Peyer's patch (tissue), 4 donors: ENCODE results near the gene ICA1L.

Source experiments
- CTCF ChIP-seq, 6 experiments: fragments of 450-650 bp in 4 of 6; fragments of 200-600 bp in 2 of 6; sonication (generic) in 1 of 6; IDR thresholded peaks; one replicate each; pipeline ENCODE4 v1.5.1; 2017 to 2019; ENCODE audit warnings: antibody characterized with exemption in 6 of 6, mild to moderate bottlenecking in 3 of 6, moderate library complexity in 1 of 6
- POLR2A ChIP-seq, 2 donors: fragments of 450-650 bp; IDR thresholded peaks; one replicate each; pipeline ENCODE4 v1.5.1; 2017; ENCODE audit warnings: antibody characterized with exemption in 2 of 2, mild to moderate bottlenecking in 2 of 2, moderate library complexity in 2 of 2

- no peak for TF ChIP-seq CTCF (IDR thresholded peaks at IDR 0.05)
- TF ChIP-seq POLR2A (IDR thresholded peaks at IDR 0.05) = no peak
These were observed 30.3 kb downstream of the ICA1L start for GRCh38 chr2:202841090-202841867.
